NCI-H1417 treated with DMSO at 0.1 percent for 48 hours (cell line): ENCODE results near the gene HAGH.
A peak's percentile ranks its signal among the peaks of the same experiment; 100 is the strongest.

Experiments used
- DNase-seq: peaks from one replicate; lab custom pipeline; 2025; lab: John Stamatoyannopoulos, UW

Gene HAGH

GRCh38 chr16:1786242-1787055, 40.2 kb downstream of the HAGH start:
- no peak for DNase-seq

GRCh38 chr16:1785846-1786170, 40.8 kb downstream of the HAGH start:
- DNase-seq = no peak

DNA sequence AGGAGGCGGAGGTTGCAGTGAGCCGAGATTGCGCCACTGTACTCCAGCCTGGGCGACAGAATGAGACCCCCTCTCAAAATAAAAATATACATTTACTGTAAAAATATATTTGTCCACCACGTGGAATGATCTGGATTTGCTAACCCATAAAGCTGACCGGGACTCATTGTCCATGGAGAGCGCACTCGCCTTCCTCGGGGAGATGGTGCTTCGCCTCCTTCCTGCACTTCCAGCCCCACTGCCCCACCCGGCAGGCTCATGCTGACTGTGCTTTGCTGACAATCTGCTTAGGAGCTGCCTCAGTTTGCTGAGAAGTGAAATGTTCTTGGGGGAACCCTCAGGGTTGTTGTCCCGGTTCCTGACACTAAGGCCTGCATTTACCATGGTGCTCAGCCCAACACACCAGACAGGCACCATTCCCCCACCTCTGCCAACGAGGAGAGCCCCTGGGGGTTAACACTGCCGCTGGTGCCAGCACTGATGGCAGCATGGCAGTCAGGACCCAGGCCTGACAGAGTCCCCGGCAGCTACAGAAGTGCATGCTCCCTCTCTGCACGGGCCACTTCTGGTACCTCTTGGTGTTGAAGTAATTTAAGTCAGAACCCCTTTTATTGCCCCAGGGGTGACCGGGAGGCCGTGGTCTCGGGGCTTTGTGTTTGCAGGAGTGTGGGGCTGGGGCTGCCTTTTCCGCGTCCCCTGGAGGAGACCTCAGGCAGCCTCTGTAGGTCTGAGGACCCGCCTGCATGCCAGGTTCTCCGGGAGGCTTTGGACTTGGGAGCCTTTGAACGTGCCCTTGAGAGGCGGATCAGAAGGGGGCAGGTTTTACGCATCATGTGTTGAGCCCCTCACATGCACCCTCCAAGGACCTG, 41.4 kb downstream of the HAGH start:
- DNase-seq = no peak

DNA sequence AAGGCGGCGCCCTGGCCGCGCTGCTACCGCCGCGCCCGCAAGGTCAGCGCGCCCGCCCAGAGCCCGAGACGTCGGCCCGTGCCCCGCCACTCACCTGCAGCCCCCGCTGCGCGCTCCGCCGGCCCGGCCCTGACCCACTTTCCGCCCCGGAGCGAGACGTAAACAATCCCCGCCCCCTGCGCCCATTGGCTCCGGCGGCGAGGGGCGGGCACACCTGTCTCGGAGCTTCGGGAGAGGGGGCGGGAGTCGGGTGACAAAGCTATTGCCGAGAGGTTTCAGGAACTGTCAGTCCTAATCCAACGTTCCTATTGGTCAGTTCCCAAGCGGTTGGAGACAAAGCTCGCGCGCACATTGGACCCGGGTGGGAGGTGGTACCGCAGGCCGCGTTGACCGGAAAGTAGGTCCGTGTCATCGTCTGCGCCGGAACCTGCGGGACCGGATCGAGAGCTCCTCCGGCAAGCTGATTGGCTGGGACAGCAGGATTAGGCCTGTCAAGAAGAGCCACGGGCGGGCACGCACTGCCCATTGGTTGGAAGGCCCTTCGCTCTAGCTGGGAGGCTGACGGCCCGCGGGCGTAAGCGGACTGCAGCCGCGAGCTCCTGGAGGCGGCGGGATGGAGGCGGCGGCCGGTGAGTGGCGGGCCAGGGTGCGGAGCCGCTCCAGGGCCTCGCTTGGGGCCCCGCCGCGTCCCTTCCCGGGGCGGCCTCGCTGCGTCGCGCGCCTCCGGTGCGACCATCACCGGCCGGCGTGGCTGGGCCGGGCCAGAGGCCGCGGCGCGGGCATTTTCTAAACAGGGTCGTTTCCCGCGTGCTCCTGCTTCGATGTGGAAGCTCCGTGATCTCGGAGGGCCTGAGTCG, 44.0 kb downstream of the HAGH start, which contains the start of the genes NUBP2 and SPSB3:
NUBP2 (plus strand) TSS at position 553 of the 857 bp plus-strand sequence; CDS start at position 614, 61 bp downstream.
SPSB3 (minus strand) TSS at position 164 of the 857 bp plus-strand sequence. CDS start 1,088 bp downstream, outside the sequence.
- peak; percentile 98 for DNase-seq

- no peak for DNase-seq
Observed at GRCh38 chr16:1781758-1782407, 44.7 kb downstream of the HAGH start.

DNA sequence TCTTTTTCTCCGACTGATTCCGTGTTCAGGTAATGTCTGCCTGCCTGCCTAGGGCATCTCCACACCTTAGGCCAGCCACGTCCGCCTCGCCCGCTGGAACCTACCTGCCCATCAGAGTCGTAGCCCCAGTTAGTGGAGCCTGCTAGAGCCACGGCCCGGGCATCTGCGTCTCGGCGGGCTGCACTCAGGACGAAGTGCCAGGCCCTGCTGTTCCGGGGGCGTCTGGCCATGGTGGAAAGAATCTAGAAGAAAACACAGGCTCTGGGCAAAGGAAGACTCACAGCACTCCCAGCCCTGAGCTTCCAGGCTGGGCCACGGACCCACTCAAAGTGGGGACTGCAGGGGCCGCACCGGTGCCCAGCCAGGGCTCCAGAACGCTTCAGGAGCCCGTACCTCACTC, 45.4 kb downstream of the HAGH start:
- no peak for DNase-seq

DNA sequence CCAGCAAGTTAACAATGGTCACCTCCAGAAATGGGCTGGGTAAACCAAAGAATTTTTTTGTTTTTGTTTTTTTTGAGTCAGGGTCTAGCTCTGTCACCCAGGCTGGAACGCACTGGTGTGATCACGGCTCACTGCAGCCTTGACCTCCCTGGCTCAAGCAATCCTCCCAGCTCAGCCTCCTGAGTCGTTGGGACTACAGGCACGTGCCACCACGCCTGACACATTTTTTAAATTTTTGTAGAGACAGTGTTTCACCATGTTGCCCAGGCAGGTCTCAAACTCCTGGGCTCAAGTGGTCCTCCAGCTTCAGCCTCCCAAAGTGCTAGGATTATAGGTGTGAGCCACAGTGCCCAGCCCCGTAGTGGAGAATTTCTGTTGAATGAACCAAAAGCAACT, 46.0 kb downstream of the HAGH start:
- DNase-seq = no peak

- no peak for DNase-seq
Observed at GRCh38 chr16:1779741-1780676, 46.6 kb downstream of the HAGH start.

- DNase-seq = no peak
Observed at GRCh38 chr16:1779234-1779701, 47.4 kb downstream of the HAGH start.

GRCh38 chr16:1778200-1779179, 48.1 kb downstream of the HAGH start:
- DNase-seq = no peak

DNA sequence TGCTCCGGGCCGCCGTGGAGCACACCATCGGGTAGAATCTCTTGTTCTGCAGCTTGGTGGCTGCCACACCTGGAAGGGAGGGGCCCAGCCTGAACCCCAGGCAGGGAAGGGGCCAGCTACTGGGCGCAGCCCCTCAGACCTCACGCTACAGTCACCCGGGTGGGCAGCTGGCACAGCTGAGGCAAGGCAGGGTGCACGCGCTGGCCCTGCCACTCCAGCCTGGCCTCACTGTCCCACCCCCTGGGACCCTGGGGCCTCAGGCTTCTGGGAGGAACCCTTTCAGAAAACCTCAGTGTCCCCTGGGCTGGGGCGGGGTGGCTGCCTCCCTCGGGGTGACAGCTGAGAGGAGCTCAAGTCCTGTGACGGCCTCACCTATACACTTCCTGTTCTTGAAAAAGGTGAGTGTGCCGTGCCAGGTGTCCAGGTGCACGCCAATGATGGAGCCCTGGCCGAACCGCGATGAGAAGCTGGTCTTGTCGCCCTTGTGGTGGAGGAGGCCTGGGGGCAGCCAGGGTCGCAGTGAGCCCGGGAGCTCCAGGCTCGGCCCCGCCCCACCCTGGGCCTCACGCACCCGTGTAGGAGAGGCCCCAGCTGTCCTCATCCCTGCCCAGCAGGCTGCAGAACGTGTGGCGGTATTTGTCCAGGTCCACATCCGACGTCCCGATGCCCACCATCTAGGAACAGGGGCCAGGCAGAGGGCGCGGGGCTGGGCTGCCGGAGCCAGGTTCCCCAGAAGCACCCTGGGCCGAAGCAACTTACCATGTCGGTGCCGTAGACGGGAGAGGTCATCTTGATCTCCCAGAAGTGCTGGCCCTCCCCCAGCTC, 49.0 kb downstream of the HAGH start:
- DNase-seq = no peak

DNA sequence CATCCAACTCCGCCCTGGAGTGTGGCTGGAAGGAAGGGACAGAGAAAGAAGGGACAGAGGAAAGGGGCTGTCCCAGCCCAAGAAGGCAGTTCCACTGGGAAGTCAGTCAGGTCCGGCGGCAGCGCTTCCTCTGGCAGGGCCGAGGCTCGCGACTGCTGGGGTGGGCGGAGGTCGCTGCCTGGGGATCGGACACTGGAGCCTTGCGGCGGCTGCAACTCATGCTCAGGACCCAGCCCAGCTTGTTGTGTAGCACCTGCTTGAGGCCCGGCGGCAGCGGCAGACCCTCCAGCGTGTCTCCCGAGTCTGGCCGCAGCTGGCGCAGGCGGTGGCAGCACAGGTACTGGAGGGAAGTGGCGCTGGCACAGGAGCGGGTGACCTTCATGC, 49.6 kb downstream of the HAGH start:
- DNase-seq = no peak

DNA sequence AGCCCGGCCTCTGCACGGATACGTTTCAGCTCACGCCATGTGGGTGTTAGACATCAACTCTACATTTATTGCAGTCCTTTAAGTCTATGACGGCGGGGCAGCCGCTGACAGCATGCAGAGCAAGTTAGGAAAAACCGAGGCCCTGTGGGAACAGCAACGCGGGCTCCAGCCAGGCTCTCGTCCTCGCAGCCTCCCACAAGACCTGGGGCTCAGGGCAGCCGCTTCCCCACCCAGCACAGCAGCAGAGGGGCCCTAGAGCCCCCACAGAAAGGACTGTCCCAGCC, 50.0 kb downstream of the HAGH start:
- no peak for DNase-seq

DNA sequence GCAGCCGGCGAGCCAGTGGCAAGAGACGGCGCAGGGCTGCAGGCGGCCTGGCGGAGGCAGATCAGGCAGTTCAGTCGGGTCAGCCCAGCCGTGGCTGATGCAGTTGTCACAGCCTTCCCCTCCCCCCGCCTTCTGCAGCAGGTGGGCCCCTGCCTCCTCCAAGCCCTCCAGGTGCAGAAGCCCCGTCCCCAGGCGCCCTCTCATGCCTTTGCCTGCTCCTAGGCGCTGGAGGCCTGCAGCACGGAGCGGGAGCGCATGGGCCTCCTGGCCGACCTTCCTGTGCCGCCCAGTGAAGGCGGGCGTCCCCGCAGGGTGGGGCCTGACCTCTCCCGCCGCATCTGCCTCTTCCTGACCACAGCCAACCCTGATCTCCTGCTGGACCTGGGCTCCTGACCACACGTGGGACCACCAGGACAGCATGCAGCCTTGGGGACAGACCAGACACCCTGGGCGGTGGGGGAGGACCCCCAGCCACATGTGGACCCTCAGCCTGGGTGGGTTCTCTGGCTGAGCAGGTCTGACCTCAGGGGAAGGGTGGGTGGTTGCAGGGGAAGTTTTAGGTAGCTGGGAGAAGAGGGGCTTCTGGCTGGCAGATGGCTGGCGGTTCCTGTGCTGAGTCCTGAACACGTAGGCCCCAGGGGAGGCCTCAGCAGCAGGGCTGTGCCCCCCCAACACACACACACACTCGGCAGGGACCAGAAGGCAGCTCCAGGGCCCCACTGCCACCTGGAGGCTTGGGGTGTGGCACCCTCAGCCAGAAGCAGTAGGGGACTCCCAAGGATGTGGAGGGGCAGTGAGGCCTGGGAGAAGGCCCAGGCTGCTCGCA, 50.6 kb downstream of the HAGH start:
- no peak for DNase-seq

DNA sequence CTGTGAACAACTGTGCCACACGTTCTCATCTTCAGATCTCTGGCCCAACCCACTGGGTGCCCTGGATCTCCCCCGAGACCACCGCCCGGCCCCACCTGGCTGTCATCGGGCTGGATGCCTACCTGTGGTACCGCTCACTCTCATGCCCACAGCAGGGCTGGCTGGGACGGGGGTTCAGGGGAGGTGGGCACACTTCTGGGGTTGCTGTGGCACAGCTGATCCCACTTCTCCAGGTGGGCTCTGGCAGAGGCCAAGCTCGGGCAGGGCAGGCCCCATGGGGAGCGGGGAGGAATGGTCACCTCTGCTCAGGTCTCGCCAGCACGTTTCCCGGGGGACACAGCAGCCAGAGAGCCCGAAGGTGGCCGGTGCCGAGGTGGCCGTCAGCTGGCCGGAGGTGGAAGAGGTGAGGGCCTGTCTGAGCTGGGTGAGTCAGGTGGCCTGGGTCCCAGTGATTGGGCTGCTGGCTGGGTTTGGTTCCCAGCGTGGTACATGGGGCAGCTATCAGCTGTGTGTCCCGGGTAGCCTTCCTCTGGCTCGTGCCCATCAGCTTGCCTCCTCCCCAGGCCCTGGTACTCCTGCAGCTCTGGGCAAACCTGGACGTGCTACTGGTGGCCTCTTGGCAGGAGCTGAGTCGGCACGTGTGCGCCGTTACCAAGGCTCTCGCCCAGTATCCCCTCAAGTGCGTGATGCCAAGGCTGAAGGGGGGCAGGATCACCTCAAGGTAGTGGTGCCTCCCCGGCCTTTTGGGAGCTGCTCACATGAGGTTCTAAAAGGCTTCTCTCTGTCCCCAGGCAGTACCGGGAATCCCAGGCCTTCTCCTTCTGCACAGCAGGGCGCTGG, 51.4 kb downstream of the HAGH start:
- no peak for DNase-seq

DNA sequence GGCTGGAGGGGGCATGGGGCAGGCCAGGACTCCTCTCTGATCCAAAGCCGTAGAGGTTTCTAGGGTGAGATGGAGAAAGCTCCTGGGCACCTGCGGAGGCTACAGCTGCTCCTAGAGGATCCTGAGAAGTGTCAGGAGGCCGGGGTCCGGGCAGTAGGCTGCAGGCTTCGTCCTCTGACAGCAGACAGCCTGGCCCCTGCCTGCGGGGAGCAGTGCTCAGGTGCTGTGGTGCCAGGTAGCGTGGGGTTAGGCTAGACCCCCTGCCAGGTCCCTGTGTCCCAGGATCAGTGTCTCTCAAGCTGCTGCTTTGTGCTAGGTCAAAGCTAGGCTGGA, 52.2 kb downstream of the HAGH start:
- no peak for DNase-seq
